Measurements from ENCODE around the gene FBXL13.
"Not testable (repeated sequence)": the region's sequence is repeated elsewhere in the genome, so short reads cannot be mapped to it uniquely, and the experiment has no call there.

Gene FBXL13

DNA sequence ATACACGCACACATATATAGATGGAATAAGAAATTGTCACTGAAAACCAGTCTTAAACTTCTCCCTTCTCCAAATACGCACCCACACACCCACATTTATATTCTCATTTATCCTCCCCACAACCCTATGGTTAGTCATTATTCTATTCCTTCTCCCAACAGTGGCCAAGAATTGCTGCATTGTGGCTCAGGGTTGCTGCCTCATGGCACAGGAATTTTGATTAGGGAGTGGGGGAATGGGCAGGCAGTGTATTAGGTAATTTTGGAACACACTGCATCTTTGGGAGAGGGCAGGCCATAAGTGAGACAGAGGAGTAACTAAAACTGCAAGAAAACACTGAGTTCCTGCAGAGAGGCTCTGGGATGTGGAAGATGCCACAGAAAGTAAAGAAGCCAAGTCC lies 38.6 kb upstream of the FBXL13 start:
- H3K4me1 ChIP-seq (ENCODE audit: control insufficient read depth in 5 of 5, insufficient read depth in 5 of 5, low read length in 5 of 5) = no peaks in the 10 kb centered on the region
- no peak overlapping the region for H3K27ac ChIP-seq (ENCODE audit: low read depth, low read length)
- H3K27me3 ChIP-seq (ENCODE audit: control insufficient read depth in 5 of 5, insufficient read depth in 4 of 5, low read length in 5 of 5) = no peaks in the 10 kb centered on the region
- peaks cover 0 to 9% (median 4%) of the 10 kb centered on the region in 5 donors for H3K36me3 ChIP-seq (ENCODE audit: control insufficient read depth in 5 of 5, insufficient read depth in 5 of 5, low read length in 5 of 5)
- no peak overlapping the region for H3K4me3 ChIP-seq (ENCODE audit: low read depth in 1 of 5, low read length in 5 of 5)
- H3K9ac ChIP-seq (ENCODE audit: low read length in 5 of 5) = no peak overlapping the region
- H3K9me3 ChIP-seq (ENCODE audit: control insufficient read depth in 5 of 5, low read length in 5 of 5) = no peaks in the 10 kb centered on the region

DNA sequence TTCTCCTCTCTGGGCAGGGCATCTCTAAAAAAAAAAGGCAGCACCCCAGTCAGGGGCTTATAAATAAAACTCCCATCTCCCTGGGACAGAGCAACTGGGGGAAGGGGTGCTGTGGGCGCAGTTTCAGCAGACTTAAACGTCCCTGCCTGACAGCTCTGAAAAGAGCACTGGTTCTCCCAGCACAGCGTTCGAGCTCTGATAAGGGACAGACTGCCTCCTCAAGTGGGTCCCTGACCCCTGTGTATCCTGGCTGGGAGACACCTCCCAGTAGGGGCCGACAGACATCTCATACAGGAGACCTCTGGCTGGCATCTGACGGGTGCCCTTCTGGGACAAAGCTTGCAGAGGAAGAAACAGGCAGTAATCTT lies 32.1 kb upstream of the FBXL13 start:
- H3K9me3 ChIP-seq (ENCODE audit: control insufficient read depth in 5 of 5, low read length in 5 of 5); H3K4me1 ChIP-seq (ENCODE audit: control insufficient read depth in 5 of 5, insufficient read depth in 5 of 5, low read length in 5 of 5); H3K4me3 ChIP-seq (ENCODE audit: low read depth in 1 of 5, low read length in 5 of 5); H3K27ac ChIP-seq (ENCODE audit: low read depth, low read length); H3K27me3 ChIP-seq (ENCODE audit: control insufficient read depth in 5 of 5, insufficient read depth in 4 of 5, low read length in 5 of 5); H3K9ac ChIP-seq (ENCODE audit: low read length in 5 of 5): not testable (repeated sequence)
- peaks cover 6 to 12% (median 8%) of the 10 kb centered on the region in 5 donors for H3K36me3 ChIP-seq (ENCODE audit: control insufficient read depth in 5 of 5, insufficient read depth in 5 of 5, low read length in 5 of 5)

DNA sequence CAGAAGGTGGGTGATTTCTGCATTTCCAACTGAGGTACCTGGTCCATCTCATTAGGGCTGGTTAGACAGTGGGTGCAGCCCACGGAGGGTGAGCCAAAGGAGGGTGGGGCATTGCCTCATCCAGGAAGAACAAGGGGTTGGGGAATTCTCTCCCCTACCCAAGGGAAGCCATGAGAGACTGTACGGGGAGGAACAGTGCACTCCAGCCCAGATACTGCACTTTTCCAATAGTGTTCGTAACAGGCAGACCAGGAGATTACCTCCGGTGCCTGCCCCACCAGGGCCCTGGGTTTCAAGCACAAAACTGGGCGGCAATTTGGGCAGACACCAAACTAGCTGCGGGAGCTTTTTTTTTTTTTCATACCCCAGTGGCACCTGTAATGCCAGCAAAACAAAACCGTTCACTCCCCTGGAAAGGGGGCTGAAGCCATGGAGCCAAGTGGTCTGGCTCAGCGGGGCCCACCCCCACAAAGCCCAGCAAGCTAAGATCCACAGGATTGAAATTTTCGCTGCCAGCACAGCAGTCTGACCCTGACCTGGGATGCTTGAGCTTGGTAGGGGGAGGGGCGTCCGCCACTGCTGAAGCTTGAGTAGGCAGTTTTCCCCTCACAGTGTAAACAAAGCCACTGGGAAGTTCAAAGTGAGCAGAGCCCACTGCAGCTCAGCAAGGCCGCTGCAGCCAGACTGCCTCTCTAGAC lies 31.6 kb upstream of the FBXL13 start:
- no peak overlapping the region for H3K4me3 ChIP-seq (ENCODE audit: low read depth in 1 of 5, low read length in 5 of 5)

DNA sequence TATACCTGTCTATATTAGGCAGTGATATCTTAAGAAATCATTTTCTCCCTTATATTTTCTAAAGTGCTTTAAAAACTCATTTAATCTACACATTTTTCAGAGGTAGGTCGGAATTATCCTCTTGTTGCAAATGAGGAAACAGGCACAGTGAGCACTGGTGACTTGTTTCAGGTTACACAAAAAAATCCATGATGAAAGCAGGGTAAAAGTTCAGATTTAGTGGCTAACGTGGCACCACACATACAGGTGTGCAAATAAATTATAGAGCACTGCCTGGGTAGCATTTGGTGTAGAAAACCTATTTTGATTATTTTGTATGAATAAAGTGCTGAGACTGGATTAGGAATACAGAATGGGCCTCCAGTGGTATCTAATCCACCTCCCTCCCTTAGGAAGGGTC lies 26.9 kb upstream of the FBXL13 start:
- H3K9ac ChIP-seq (ENCODE audit: low read length in 5 of 5) = no peak overlapping the region
- H3K36me3 ChIP-seq (ENCODE audit: control insufficient read depth in 5 of 5, insufficient read depth in 5 of 5, low read length in 5 of 5) = peaks cover 15 to 29% (median 25%) of the 10 kb centered on the region in 5 donors
- no peaks in the 10 kb centered on the region for H3K4me1 ChIP-seq (ENCODE audit: control insufficient read depth in 5 of 5, insufficient read depth in 5 of 5, low read length in 5 of 5)
- no peaks in the 10 kb centered on the region for H3K27me3 ChIP-seq (ENCODE audit: control insufficient read depth in 5 of 5, insufficient read depth in 4 of 5, low read length in 5 of 5)
- no peaks in the 10 kb centered on the region for H3K9me3 ChIP-seq (ENCODE audit: control insufficient read depth in 5 of 5, low read length in 5 of 5)
- H3K4me3 ChIP-seq (ENCODE audit: low read depth in 1 of 5, low read length in 5 of 5) = no peak overlapping the region
- no peak overlapping the region for H3K27ac ChIP-seq (ENCODE audit: low read depth, low read length)

More for the DNA sequence above, 31.6 kb upstream of the FBXL13 start:
- no peak overlapping the region for H3K9ac ChIP-seq (ENCODE audit: low read length in 5 of 5)
- no peaks in the 10 kb centered on the region for H3K27me3 ChIP-seq (ENCODE audit: control insufficient read depth in 5 of 5, insufficient read depth in 4 of 5, low read length in 5 of 5)
- no peak overlapping the region for H3K27ac ChIP-seq (ENCODE audit: low read depth, low read length)
- H3K4me1 ChIP-seq (ENCODE audit: control insufficient read depth in 5 of 5, insufficient read depth in 5 of 5, low read length in 5 of 5) = no peaks in the 10 kb centered on the region
- H3K36me3 ChIP-seq (ENCODE audit: control insufficient read depth in 5 of 5, insufficient read depth in 5 of 5, low read length in 5 of 5) = peaks cover 8 to 14% (median 10%) of the 10 kb centered on the region in 5 donors
- H3K9me3 ChIP-seq (ENCODE audit: control insufficient read depth in 5 of 5, low read length in 5 of 5) = no peaks in the 10 kb centered on the region

DNA sequence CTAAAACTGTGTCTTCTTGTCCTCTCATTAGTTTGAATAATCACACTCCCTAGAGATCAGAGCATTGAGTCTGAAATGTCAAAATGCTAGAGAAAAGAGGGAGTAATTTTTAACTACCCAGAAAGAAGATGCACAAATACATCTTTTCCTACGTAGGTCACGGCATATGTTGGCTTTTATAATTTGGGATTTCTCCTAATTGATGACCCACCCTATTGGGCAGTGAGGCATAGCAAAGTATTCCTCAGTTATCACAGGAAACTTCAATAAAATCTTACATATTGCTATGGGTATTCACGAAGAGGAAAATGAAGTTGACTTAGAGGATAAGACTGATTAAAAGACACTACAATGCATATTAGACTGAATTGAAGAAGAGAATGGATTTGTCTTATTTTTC lies 25.8 kb upstream of the FBXL13 start:
- Histone ChIP-seq H3K27me3 (ENCODE audit: control insufficient read depth in 5 of 5, insufficient read depth in 4 of 5, low read length in 5 of 5) (no peaks in the 10 kb centered on the region), H3K36me3 (ENCODE audit: control insufficient read depth in 5 of 5, insufficient read depth in 5 of 5, low read length in 5 of 5) (peaks cover 15 to 32% (median 25%) of the 10 kb centered on the region in 5 donors), H3K27ac (ENCODE audit: low read depth, low read length) (no peak overlapping the region), H3K9ac (ENCODE audit: low read length in 5 of 5) (no peak overlapping the region), H3K4me3 (ENCODE audit: low read depth in 1 of 5, low read length in 5 of 5) (no peak overlapping the region), H3K9me3 (ENCODE audit: control insufficient read depth in 5 of 5, low read length in 5 of 5) (no peaks in the 10 kb centered on the region), H3K4me1 (ENCODE audit: control insufficient read depth in 5 of 5, insufficient read depth in 5 of 5, low read length in 5 of 5) (no peaks in the 10 kb centered on the region)

DNA sequence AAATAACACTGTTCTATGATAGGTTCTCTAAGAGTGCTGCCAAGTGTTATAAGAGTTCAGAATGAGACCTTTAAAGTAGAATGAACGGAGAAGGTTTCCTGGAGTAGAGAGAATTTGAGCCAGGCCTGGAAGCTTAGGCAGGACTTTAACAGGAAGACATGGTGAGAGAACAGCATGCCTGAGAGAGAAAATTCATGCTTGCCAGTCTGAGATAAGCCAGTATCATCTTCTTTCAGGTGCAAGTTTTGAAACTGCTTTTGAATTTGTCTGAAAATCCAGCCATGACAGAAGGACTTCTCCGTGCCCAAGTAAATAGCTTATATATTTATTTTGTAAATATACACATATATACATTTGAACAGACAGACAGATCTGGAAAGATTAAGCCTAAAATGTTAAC lies 22.4 kb upstream of the FBXL13 start:
- H3K27me3 ChIP-seq (ENCODE audit: control insufficient read depth in 5 of 5, insufficient read depth in 4 of 5, low read length in 5 of 5) = no peaks in the 10 kb centered on the region
- no peaks in the 10 kb centered on the region for H3K9me3 ChIP-seq (ENCODE audit: control insufficient read depth in 5 of 5, low read length in 5 of 5)
- H3K9ac ChIP-seq (ENCODE audit: low read length in 5 of 5) = no peak overlapping the region
- H3K27ac ChIP-seq (ENCODE audit: low read depth, low read length) = no peak overlapping the region
- peaks cover 11 to 30% (median 27%) of the 10 kb centered on the region in 5 donors for H3K36me3 ChIP-seq (ENCODE audit: control insufficient read depth in 5 of 5, insufficient read depth in 5 of 5, low read length in 5 of 5)
- no peaks in the 10 kb centered on the region for H3K4me1 ChIP-seq (ENCODE audit: control insufficient read depth in 5 of 5, insufficient read depth in 5 of 5, low read length in 5 of 5)
- H3K4me3 ChIP-seq (ENCODE audit: low read depth in 1 of 5, low read length in 5 of 5) = no peak overlapping the region

DNA sequence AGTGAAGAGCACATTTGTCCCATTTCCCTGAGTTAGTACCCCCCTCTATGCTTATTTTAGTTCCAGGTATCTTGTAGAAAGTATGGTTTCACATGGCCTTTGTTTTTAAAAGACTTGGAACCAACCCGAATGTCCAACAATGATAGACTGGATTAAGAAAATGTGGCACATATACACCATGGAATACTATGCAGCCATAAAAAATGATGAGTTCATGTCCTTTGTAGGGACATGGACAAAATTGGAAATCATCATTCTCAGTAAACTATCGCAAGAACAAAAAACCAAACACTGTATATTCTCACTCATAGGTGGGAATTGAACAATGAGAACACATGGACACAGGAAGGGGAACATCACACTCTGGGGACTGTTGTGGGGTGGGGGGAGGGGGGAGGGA lies 21.0 kb upstream of the FBXL13 start:
- H3K9me3 ChIP-seq (ENCODE audit: control insufficient read depth in 5 of 5, low read length in 5 of 5); H3K27ac ChIP-seq (ENCODE audit: low read depth, low read length); H3K9ac ChIP-seq (ENCODE audit: low read length in 5 of 5); H3K27me3 ChIP-seq (ENCODE audit: control insufficient read depth in 5 of 5, insufficient read depth in 4 of 5, low read length in 5 of 5); H3K4me3 ChIP-seq (ENCODE audit: low read depth in 1 of 5, low read length in 5 of 5); H3K4me1 ChIP-seq (ENCODE audit: control insufficient read depth in 5 of 5, insufficient read depth in 5 of 5, low read length in 5 of 5): not testable (repeated sequence)
- peaks cover 9 to 31% (median 19%) of the 10 kb centered on the region in 5 donors for H3K36me3 ChIP-seq (ENCODE audit: control insufficient read depth in 5 of 5, insufficient read depth in 5 of 5, low read length in 5 of 5)

DNA sequence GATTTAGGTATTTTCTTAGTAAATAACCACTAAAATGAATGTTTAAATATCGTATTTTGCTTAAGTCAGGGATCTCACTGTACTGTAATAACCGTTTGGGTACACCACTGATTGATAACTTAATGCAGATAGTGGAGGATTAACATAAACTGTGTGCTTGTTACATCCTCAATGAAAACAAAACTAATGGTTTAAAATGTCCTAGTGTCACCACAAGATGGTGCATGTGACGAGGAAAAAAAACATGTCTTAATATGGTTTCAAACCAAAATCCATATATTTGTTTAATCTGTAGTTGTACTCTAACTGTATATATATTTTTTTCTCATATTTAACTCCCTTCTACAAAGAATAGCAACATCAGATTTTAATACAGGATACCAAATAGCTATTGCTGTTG lies 19.5 kb upstream of the FBXL13 start:
- H3K9ac ChIP-seq (ENCODE audit: low read length in 5 of 5) = no peak overlapping the region

DNA sequence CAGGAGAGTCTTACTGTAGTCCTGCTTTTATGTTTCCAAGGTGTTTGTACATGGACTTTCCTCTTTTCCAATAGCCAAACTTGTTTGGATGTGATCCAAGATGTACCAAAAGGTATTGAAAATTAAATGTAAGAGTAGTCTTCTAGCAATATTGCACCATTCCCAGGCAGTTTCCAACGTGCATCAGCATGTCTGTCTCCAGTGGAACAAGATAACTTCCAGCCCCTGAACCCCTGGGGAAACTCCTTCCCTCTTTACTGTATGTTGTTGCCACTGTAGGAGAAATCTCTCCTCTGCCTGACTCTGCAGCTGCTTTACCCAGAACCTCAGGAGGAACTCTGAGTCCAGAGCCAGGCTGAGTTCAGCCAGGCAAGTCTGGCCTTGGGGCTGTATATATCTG lies 18.8 kb upstream of the FBXL13 start:
- Histone ChIP-seq H3K27ac (ENCODE audit: low read depth, low read length) (no peak overlapping the region), H3K27me3 (ENCODE audit: control insufficient read depth in 5 of 5, insufficient read depth in 4 of 5, low read length in 5 of 5) (no peaks in the 10 kb centered on the region), H3K9me3 (ENCODE audit: control insufficient read depth in 5 of 5, low read length in 5 of 5) (no peaks in the 10 kb centered on the region), H3K36me3 (ENCODE audit: control insufficient read depth in 5 of 5, insufficient read depth in 5 of 5, low read length in 5 of 5) (peaks cover 21 to 35% (median 26%) of the 10 kb centered on the region in 5 donors), H3K9ac (ENCODE audit: low read length in 5 of 5) (no peak overlapping the region), H3K4me1 (ENCODE audit: control insufficient read depth in 5 of 5, insufficient read depth in 5 of 5, low read length in 5 of 5) (no peaks in the 10 kb centered on the region), H3K4me3 (ENCODE audit: low read depth in 1 of 5, low read length in 5 of 5) (no peak overlapping the region)

More for the DNA sequence above, 19.5 kb upstream of the FBXL13 start:
- Histone ChIP-seq H3K9me3 (ENCODE audit: control insufficient read depth in 5 of 5, low read length in 5 of 5) (no peaks in the 10 kb centered on the region), H3K27me3 (ENCODE audit: control insufficient read depth in 5 of 5, insufficient read depth in 4 of 5, low read length in 5 of 5) (no peaks in the 10 kb centered on the region), H3K27ac (ENCODE audit: low read depth, low read length) (no peak overlapping the region), H3K4me1 (ENCODE audit: control insufficient read depth in 5 of 5, insufficient read depth in 5 of 5, low read length in 5 of 5) (no peaks in the 10 kb centered on the region), H3K36me3 (ENCODE audit: control insufficient read depth in 5 of 5, insufficient read depth in 5 of 5, low read length in 5 of 5) (peaks cover 14 to 30% (median 23%) of the 10 kb centered on the region in 5 donors), H3K4me3 (ENCODE audit: low read depth in 1 of 5, low read length in 5 of 5) (no peak overlapping the region)

DNA sequence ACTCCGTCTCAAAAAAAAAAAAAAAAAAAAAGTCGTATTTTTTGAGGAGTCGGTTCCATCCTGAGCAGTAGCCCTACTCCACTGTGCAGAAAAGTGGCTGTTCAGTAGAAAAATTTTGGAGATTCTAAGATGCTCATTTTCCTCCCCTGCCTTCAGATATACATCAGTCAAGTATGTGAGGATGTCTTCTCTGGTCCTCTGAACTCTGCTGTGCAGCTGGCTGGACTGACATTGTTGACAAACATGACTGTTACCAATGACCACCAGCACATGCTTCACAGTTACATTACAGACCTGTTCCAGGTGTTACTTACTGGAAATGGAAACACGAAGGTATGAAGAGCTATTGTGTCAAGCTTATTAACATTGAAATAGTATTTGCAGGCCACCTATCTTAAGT lies 17.7 kb upstream of the FBXL13 start:
- not testable (repeated sequence) for H3K4me3 ChIP-seq (ENCODE audit: low read depth in 1 of 5, low read length in 5 of 5); H3K4me1 ChIP-seq (ENCODE audit: control insufficient read depth in 5 of 5, insufficient read depth in 5 of 5, low read length in 5 of 5); H3K27ac ChIP-seq (ENCODE audit: low read depth, low read length); H3K9me3 ChIP-seq (ENCODE audit: control insufficient read depth in 5 of 5, low read length in 5 of 5); H3K9ac ChIP-seq (ENCODE audit: low read length in 5 of 5); H3K27me3 ChIP-seq (ENCODE audit: control insufficient read depth in 5 of 5, insufficient read depth in 4 of 5, low read length in 5 of 5)
- H3K36me3 ChIP-seq (ENCODE audit: control insufficient read depth in 5 of 5, insufficient read depth in 5 of 5, low read length in 5 of 5) = peaks cover 19 to 35% (median 27%) of the 10 kb centered on the region in 5 donors

Data from subcutaneous abdominal adipose tissue (tissue), 5 donors.